CD4-positive, alpha-beta memory T cell (primary cell): ENCODE results near the gene NRG3. TPM values are rescaled to one million over a fixed set of nuclear protein-coding genes. Genes with fewer than 3 reads are reported as not detected.

Experiments
- CTCF ChIA-PET: fragments of 350-600 bp; sonication (Branson Sonifier 250); formaldehyde crosslinking; loops from one replicate; lab custom pipeline; 2021; ENCODE audit warnings: inconsistent platforms; ENCODE audit not compliant: partially characterized antibody; lab: Charles Lee
- POLR2A ChIA-PET: fragments of 350-600 bp; sonication (Branson Sonifier 250); formaldehyde crosslinking; loops from one replicate; lab custom pipeline; 2021; ENCODE audit not compliant: partially characterized antibody; lab: Charles Lee
- DNase-seq, 5 donors: peaks; one replicate each; pipeline versions ENCODE4 v3.0.0 to v3.0.0-alpha.2; 2020 to 2022; ENCODE audit warnings: mixed read lengths in 1 of 5
- H3K27ac ChIP-seq: one replicate; pipeline ENCODE4 v1.7.0; 2013; ENCODE audit warnings: low read depth, low read length
- H3K27me3 ChIP-seq: 2 replicates; pipeline ENCODE4 v1.7.0; 2013; ENCODE audit warnings: mild to moderate bottlenecking, low read length, moderate library complexity; ENCODE audit not compliant: insufficient read depth
- H3K36me3 ChIP-seq: 2 replicates; pipeline ENCODE4 v1.7.0; 2013; ENCODE audit warnings: mild to moderate bottlenecking, low read length, moderate library complexity; ENCODE audit not compliant: insufficient read depth
- H3K4me1 ChIP-seq: 2 replicates; pipeline ENCODE4 v1.7.0; 2013; ENCODE audit warnings: mild to moderate bottlenecking, low read length, moderate library complexity; ENCODE audit not compliant: insufficient read depth
- H3K4me3 ChIP-seq, 2 donors: one replicate each; pipeline ENCODE4 v1.7.0; 2013; ENCODE audit warnings: low read length in 2 of 2, mild to moderate bottlenecking in 1 of 2
- H3K9me3 ChIP-seq, 2 donors: one replicate each; pipeline ENCODE4 v1.7.0; 2013; ENCODE audit warnings: low read length in 2 of 2, control low read depth in 1 of 2; ENCODE audit not compliant: control insufficient read depth in 1 of 2
- H3K27ac Mint-ChIP-seq, 7 donors: one replicate each; pipeline ENCODE4 v1.8.0; 2020 to 2021; ENCODE audit warnings: mixed read lengths in 7 of 7, mild to moderate bottlenecking in 6 of 7, inconsistent platforms in 3 of 7, moderate library complexity in 3 of 7
- H3K27me3 Mint-ChIP-seq, 2 donors: one replicate each; pipeline ENCODE4 v1.8.0; 2020 to 2021; ENCODE audit warnings: mixed read lengths in 2 of 2
- H3K36me3 Mint-ChIP-seq, 2 donors: one replicate each; pipeline ENCODE4 v1.8.0; 2020 to 2021; ENCODE audit warnings: mixed read lengths in 2 of 2, inconsistent platforms in 1 of 2, mild to moderate bottlenecking in 1 of 2
- H3K4me1 Mint-ChIP-seq, 4 donors: one replicate each; pipeline ENCODE4 v1.8.0; 2020 to 2021; ENCODE audit warnings: mixed read lengths in 4 of 4, mild to moderate bottlenecking in 1 of 4
- H3K4me3 Mint-ChIP-seq, 8 donors: one replicate each; pipeline ENCODE4 v1.8.0; 2020 to 2021; ENCODE audit warnings: mixed read lengths in 8 of 8, mild to moderate bottlenecking in 7 of 8, moderate library complexity in 6 of 8, inconsistent platforms in 3 of 8
- H3K9me3 Mint-ChIP-seq, 8 donors: one replicate each; pipeline ENCODE4 v1.8.0; 2020 to 2021; ENCODE audit warnings: mixed read lengths in 8 of 8, mild to moderate bottlenecking in 5 of 8, inconsistent platforms in 3 of 8, moderate library complexity in 1 of 8
- intact Hi-C: fragments of 100-400 bp; cut with micrococcal nuclease; formaldehyde crosslinking; loops from one replicate; pipeline ENCODE4 v1.15.1; 2023
- polyA plus RNA-seq, 2 donors: library from polyadenylated mRNA; unstranded; fragments of 300-500 nt; fragmentation: Illumina TruSeq; gene quantifications; one replicate each; pipeline ENCODE4 v1.2.3, GENCODE V29; 2021
- total RNA-seq, 2 experiments: library from RNA; stranded (reverse); gene quantifications; one replicate each; pipeline ENCODE4 v1.2.3, GENCODE V29; 2021

The NRG3 gene
- total and polyA plus RNA-seq, 4 experiments from 2014 or later, result not detected

DNA sequence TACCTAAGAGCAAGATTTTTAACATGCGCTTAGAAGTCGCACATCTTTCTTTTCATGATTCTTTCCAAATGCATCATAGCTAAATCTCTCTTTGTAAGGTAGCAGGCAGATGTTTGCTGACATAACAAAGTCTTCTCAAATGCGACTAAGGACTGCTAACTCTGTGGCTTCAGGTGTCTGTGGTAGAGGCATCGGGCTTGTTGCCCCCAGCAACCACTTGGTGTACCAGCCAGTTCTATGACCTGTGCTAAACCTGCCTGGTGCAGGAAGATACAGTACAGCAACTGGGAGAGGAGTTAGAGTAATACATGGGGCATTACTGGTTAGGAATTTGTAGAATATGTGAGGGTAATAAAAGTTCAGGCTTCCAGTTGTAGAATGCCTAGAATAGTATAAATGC, 654.1 kb downstream of the NRG3 start:
- H3K27me3 ChIP-seq, result no peaks in the 10 kb centered on the region
- Mint-ChIP-seq H3K36me3 (no peaks in the 10 kb centered on the region), H3K27ac (no peak overlapping the region), H3K27me3 (no peaks in the 10 kb centered on the region), H3K9me3 (peaks cover 0 to 11% (median 4%) of the 10 kb centered on the region in 8 donors), H3K4me1 (no peaks in the 10 kb centered on the region), H3K4me3 (no peak overlapping the region)
- H3K4me1 ChIP-seq, result no peaks in the 10 kb centered on the region
- CTCF ChIA-PET, result no interaction called here
- POLR2A ChIA-PET, result no interaction called here
- no peaks in the 10 kb centered on the region for H3K36me3 ChIP-seq
- no peaks in the 10 kb centered on the region for H3K9me3 ChIP-seq
- no peak overlapping the region for H3K27ac ChIP-seq
- H3K4me3 ChIP-seq, result no peak overlapping the region
- intact Hi-C loops, result no loop called here
- DNase-seq, result no peak

DNA sequence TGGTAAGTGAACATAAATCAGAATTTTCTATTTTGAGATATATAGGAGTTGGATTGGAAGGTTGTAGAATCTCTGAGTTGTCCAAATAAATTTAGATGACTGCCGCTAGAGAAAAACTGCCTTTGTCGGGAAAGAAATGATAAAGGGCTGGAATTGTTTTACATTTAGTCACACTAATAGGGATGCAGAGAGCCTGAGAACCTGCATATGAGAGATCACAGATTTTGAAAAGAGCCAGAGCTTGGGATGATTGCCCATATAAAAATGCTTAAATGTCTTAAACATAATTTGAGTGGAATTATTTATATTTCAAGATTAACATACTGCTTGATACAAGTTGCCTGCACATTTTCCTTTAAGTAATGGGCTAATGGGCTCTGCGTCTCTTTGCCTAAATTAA, 660.5 kb downstream of the NRG3 start:
- Histone ChIP-seq H3K9me3 (no peaks in the 10 kb centered on the region), H3K36me3 (no peaks in the 10 kb centered on the region), H3K4me1 (no peaks in the 10 kb centered on the region), H3K27me3 (no peaks in the 10 kb centered on the region), H3K4me3 (no peak overlapping the region), H3K27ac (no peak overlapping the region)
- intact Hi-C loops, result no loop called here
- DNase-seq, result no peak
- Mint-ChIP-seq H3K27me3 (no peaks in the 10 kb centered on the region), H3K27ac (no peak overlapping the region), H3K4me3 (no peak overlapping the region), H3K4me1 (no peaks in the 10 kb centered on the region), H3K36me3 (no peaks in the 10 kb centered on the region), H3K9me3 (peaks cover 0 to 13% (median 5%) of the 10 kb centered on the region in 8 donors)
- CTCF ChIA-PET, result no interaction called here
- POLR2A ChIA-PET, result no interaction called here

DNA sequence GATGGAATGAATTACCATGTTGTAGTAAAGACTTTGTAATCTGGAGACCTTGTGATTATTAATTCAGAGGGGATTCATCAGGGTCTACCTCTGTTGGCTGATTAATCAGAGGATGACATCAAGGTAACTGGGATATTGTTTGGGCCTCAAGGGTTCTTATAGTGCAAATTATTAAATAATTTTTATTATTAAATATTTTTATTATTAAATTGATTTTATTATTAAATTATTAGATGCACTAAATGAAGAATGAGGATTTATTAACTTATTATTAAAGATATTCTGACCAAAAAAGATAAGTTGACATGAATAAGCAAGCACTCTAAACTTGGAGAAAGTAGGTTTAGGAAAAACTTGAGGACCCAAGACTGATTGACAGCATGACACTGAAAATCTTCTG, 661.7 kb downstream of the NRG3 start:
- Histone ChIP-seq H3K27ac (no peak overlapping the region), H3K27me3 (no peaks in the 10 kb centered on the region), H3K4me1 (no peaks in the 10 kb centered on the region), H3K9me3 (no peaks in the 10 kb centered on the region), H3K36me3 (no peaks in the 10 kb centered on the region), H3K4me3 (no peak overlapping the region)
- ChIA-PET CTCF (no interaction called here), POLR2A (no interaction called here)
- H3K4me3 Mint-ChIP-seq, result no peak overlapping the region
- H3K4me1 Mint-ChIP-seq, result no peaks in the 10 kb centered on the region
- no peak overlapping the region for H3K27ac Mint-ChIP-seq
- DNase-seq, result no peak
- no peaks in the 10 kb centered on the region for H3K36me3 Mint-ChIP-seq
- H3K9me3 Mint-ChIP-seq, result peaks cover 0 to 15% (median 5%) of the 10 kb centered on the region in 8 donors
- no peaks in the 10 kb centered on the region for H3K27me3 Mint-ChIP-seq
- intact Hi-C loops, result no loop called here

GRCh38 chr10:82538272-82538671, 663.3 kb downstream of the NRG3 start:
- H3K27me3 ChIP-seq, result no peaks in the 10 kb centered on the region
- H3K27me3 Mint-ChIP-seq, result no peaks in the 10 kb centered on the region
- no peak for DNase-seq
- H3K36me3 ChIP-seq, result no peaks in the 10 kb centered on the region
- H3K27ac Mint-ChIP-seq, result no peak overlapping the region
- intact Hi-C loops, result no loop called here
- H3K4me3 Mint-ChIP-seq, result no peak overlapping the region
- no peaks in the 10 kb centered on the region for H3K4me1 Mint-ChIP-seq
- H3K36me3 Mint-ChIP-seq, result no peaks in the 10 kb centered on the region
- CTCF ChIA-PET, result no interaction called here
- no peak overlapping the region for H3K4me3 ChIP-seq
- H3K4me1 ChIP-seq, result no peaks in the 10 kb centered on the region
- H3K9me3 Mint-ChIP-seq, result peaks cover 0 to 15% (median 6%) of the 10 kb centered on the region in 8 donors
- H3K9me3 ChIP-seq, result no peaks in the 10 kb centered on the region
- no peak overlapping the region for H3K27ac ChIP-seq
- POLR2A ChIA-PET, result no interaction called here

GRCh38 chr10:82543631-82544030, 668.6 kb downstream of the NRG3 start:
- H3K4me1 Mint-ChIP-seq, result no peaks in the 10 kb centered on the region
- H3K4me3 ChIP-seq, result no peak overlapping the region
- POLR2A ChIA-PET, result no interaction called here
- CTCF ChIA-PET, result no interaction called here
- H3K9me3 Mint-ChIP-seq, result peaks cover 4 to 13% (median 7%) of the 10 kb centered on the region in 8 donors
- H3K36me3 ChIP-seq, result no peaks in the 10 kb centered on the region
- no peak overlapping the region for H3K27ac Mint-ChIP-seq
- no peaks in the 10 kb centered on the region for H3K27me3 Mint-ChIP-seq
- no peaks in the 10 kb centered on the region for H3K27me3 ChIP-seq
- no peak overlapping the region for H3K4me3 Mint-ChIP-seq
- no peaks in the 10 kb centered on the region for H3K36me3 Mint-ChIP-seq
- H3K27ac ChIP-seq, result no peak overlapping the region
- H3K4me1 ChIP-seq, result no peaks in the 10 kb centered on the region
- intact Hi-C loops, result no loop called here
- DNase-seq, result no peak
- no peaks in the 10 kb centered on the region for H3K9me3 ChIP-seq

DNA sequence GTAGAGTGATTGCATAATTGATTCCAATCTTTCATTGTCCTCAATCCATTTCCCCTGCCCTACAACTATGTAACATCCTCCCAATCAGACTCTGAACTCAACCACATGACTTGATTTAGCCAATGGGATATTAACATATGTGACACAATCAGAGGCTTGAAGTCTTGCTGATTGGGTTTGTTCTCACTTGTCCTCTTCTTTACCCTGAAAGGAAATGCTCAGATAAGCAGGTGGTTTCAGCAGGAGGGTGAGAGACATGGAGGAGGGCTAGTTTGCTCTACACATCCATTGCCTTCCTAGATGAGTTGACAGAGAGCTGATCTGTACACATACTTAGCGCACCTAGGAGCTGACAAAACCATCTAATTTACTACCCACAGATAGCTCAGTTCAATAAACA, 669.4 kb downstream of the NRG3 start:
- intact Hi-C loops, result no loop called here
- Histone ChIP-seq H3K9me3 (no peaks in the 10 kb centered on the region), H3K4me3 (no peak overlapping the region), H3K36me3 (no peaks in the 10 kb centered on the region), H3K27me3 (no peaks in the 10 kb centered on the region), H3K27ac (no peak overlapping the region), H3K4me1 (no peaks in the 10 kb centered on the region)
- peaks cover 4 to 12% (median 7%) of the 10 kb centered on the region in 8 donors for H3K9me3 Mint-ChIP-seq
- no peaks in the 10 kb centered on the region for H3K27me3 Mint-ChIP-seq
- no peaks in the 10 kb centered on the region for H3K4me1 Mint-ChIP-seq
- H3K36me3 Mint-ChIP-seq, result no peaks in the 10 kb centered on the region
- CTCF ChIA-PET, result no interaction called here
- H3K4me3 Mint-ChIP-seq, result no peak overlapping the region
- POLR2A ChIA-PET, result no interaction called here
- no peak for DNase-seq
- no peak overlapping the region for H3K27ac Mint-ChIP-seq

- Histone ChIP-seq H3K4me1 (no peaks in the 10 kb centered on the region), H3K27ac (no peak overlapping the region), H3K27me3 (no peaks in the 10 kb centered on the region), H3K9me3 (no peaks in the 10 kb centered on the region), H3K36me3 (no peaks in the 10 kb centered on the region), H3K4me3 (no peak overlapping the region)
- ChIA-PET POLR2A (no interaction called here), CTCF (no interaction called here)
- peaks cover 0 to 5% (median 0%) of the 10 kb centered on the region in 8 donors for H3K9me3 Mint-ChIP-seq
- no peak for DNase-seq
- peak overlapping the region in 1 of 8 donors; percentile 58 for H3K4me3 Mint-ChIP-seq
- H3K27ac Mint-ChIP-seq, result no peak overlapping the region
- H3K36me3 Mint-ChIP-seq, result no peaks in the 10 kb centered on the region
- H3K27me3 Mint-ChIP-seq, result no peaks in the 10 kb centered on the region
- intact Hi-C loops, result no loop called here
- no peaks in the 10 kb centered on the region for H3K4me1 Mint-ChIP-seq
Measured at GRCh38 chr10:82551506-82551905, 676.5 kb downstream of the NRG3 start.

DNA sequence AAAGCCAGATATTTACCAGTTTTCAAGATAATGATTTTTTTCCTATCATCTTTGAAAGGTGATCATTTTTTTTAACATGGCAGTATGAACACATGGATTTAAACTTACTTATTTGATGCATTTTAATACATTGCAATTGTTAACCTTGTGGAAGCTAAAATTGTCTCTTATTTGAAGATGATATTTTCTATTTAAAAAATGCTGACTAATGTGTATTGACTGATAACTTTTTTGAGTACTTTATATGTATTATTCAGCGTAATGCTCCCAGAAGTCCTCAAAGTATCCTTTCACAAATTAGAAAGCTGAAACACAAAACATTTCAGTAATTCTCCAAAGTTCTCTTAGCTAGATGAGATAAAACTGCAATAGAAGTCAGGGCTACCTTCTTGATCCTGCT, 677.3 kb downstream of the NRG3 start:
- no peak overlapping the region for H3K27ac ChIP-seq
- no peaks in the 10 kb centered on the region for H3K27me3 Mint-ChIP-seq
- H3K4me1 ChIP-seq, result no peaks in the 10 kb centered on the region
- no peak overlapping the region for H3K4me3 ChIP-seq
- H3K9me3 ChIP-seq, result no peaks in the 10 kb centered on the region
- ChIA-PET CTCF (no interaction called here), POLR2A (no interaction called here)
- H3K27ac Mint-ChIP-seq, result no peak overlapping the region
- H3K9me3 Mint-ChIP-seq, result peaks cover 0 to 3% (median 0%) of the 10 kb centered on the region in 8 donors
- H3K27me3 ChIP-seq, result no peaks in the 10 kb centered on the region
- no peak overlapping the region for H3K4me3 Mint-ChIP-seq
- intact Hi-C loops, result no loop called here
- no peaks in the 10 kb centered on the region for H3K4me1 Mint-ChIP-seq
- no peaks in the 10 kb centered on the region for H3K36me3 ChIP-seq
- H3K36me3 Mint-ChIP-seq, result no peaks in the 10 kb centered on the region
- DNase-seq, result no peak
